GM12891 (cell line): ENCODE data around the gene LYPD6B.

Source experiments
- PAX5 ChIP-seq: IDR thresholded peaks from 2 replicates; pipeline ENCODE4 v1.6.1; 2011; ENCODE audit warnings: low read length, moderate library complexity, mild to moderate bottlenecking; ENCODE audit not compliant: insufficient read depth, severe bottlenecking
- POLR2A ChIP-seq: IDR thresholded peaks from 2 replicates; pipeline ENCODE4 v1.6.1; 2011; ENCODE audit warnings: low read depth, low read length, control low read depth
- POLR2AphosphoS5 ChIP-seq: IDR thresholded peaks from 2 replicates; pipeline ENCODE4 v1.6.1; 2011; ENCODE audit warnings: low read depth, low read length, control low read depth
- POU2F2 ChIP-seq: IDR thresholded peaks from 2 replicates; pipeline ENCODE4 v1.6.1; 2011; ENCODE audit warnings: low read depth, mild to moderate bottlenecking, control low read depth, low read length, moderate library complexity
- TAF1 ChIP-seq: IDR thresholded peaks from 2 replicates; pipeline ENCODE4 v1.6.1; 2011; ENCODE audit warnings: low read depth, low read length, control low read depth

DNA sequence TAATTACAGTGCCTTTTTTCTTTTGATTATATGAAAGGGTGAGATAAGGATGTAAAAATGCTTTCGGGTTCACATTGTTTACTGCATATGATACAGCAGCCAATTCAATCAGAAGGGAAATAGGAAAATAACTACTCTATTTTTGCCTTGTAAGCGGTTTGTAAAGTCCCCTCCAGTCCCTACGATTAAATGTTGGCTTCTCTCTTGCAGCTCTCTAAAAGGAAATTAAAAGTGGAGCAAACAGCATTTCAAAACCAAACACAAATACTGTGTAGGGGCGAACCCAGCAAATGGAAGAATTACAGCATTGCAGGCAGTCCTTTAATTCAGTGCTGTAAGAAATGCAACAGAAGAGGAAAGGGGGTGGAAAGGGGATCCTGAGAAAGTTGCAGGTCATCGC lies 18.9 kb downstream of the LYPD6B start:
- TF ChIP-seq TAF1 (no peak), POLR2A (no peak), POLR2AphosphoS5 (no peak), POU2F2 (no peak), PAX5 (no peak)
